ENCODE data around the gene OPRM1.

Gene OPRM1

GRCh38 chr6:154242617-154243357 lies 203.7 kb downstream of the OPRM1 start:
- DNase-seq (ENCODE audit: low read depth): no peak

- DNase-seq (ENCODE audit: low read depth): no peak
Observed at GRCh38 chr6:154243793-154244750, 205.0 kb downstream of the OPRM1 start.

- no peak for DNase-seq (ENCODE audit: low read depth)
Observed at GRCh38 chr6:154245506-154245905, 206.5 kb downstream of the OPRM1 start.

GRCh38 chr6:154246723-154247118 lies 207.7 kb downstream of the OPRM1 start:
- DNase-seq (ENCODE audit: low read depth): no peak

- no peak for DNase-seq (ENCODE audit: low read depth)
Observed at GRCh38 chr6:154247119-154247861, 208.2 kb downstream of the OPRM1 start.

- DNase-seq (ENCODE audit: low read depth): no peak
Observed at GRCh38 chr6:154249499-154250298, 210.7 kb downstream of the OPRM1 start.

GRCh38 chr6:154251116-154251515 lies 212.1 kb downstream of the OPRM1 start:
- DNase-seq (ENCODE audit: low read depth): no peak

- no peak for DNase-seq (ENCODE audit: low read depth)
Observed at GRCh38 chr6:154252678-154253077, 213.6 kb downstream of the OPRM1 start.

GRCh38 chr6:154257067-154257466 lies 218.0 kb downstream of the OPRM1 start:
- no peak for DNase-seq (ENCODE audit: low read depth)

- DNase-seq (ENCODE audit: low read depth): no peak
Observed at GRCh38 chr6:154258064-154258757, 219.2 kb downstream of the OPRM1 start.

GRCh38 chr6:154261688-154262397 lies 222.8 kb downstream of the OPRM1 start:
- no peak for DNase-seq (ENCODE audit: low read depth)

- DNase-seq (ENCODE audit: low read depth): no peak
Observed at GRCh38 chr6:154266560-154267099, 227.6 kb downstream of the OPRM1 start.

- DNase-seq (ENCODE audit: low read depth): no peak
Observed at GRCh38 chr6:154267508-154268106, 228.6 kb downstream of the OPRM1 start.

GRCh38 chr6:154268486-154268885 lies 229.4 kb downstream of the OPRM1 start:
- DNase-seq (ENCODE audit: low read depth): no peak

- DNase-seq (ENCODE audit: low read depth): no peak
Observed at GRCh38 chr6:154274168-154274567, 235.1 kb downstream of the OPRM1 start.

GRCh38 chr6:154276810-154277628 lies 238.0 kb downstream of the OPRM1 start:
- no peak for DNase-seq (ENCODE audit: low read depth)

GRCh38 chr6:154277629-154278017 lies 238.6 kb downstream of the OPRM1 start:
- no peak for DNase-seq (ENCODE audit: low read depth)

GRCh38 chr6:154280521-154280920 lies 241.5 kb downstream of the OPRM1 start:
- DNase-seq (ENCODE audit: low read depth): no peak
